Fibroblast of mammary gland (primary cell): ENCODE results near the gene SLC22A6.
"Not testable (repeated sequence)": the region's sequence is repeated elsewhere in the genome, so short reads cannot be mapped to it uniquely, and the experiment has no call there.

Source experiments
- DNase-seq: peaks from one replicate; pipeline ENCODE4 v3.0.0-alpha.2; 2010; ENCODE audit warnings: low read depth
- H3K4me3 ChIP-seq: 2 replicates; pipeline ENCODE4 v1.5.1; 2011; ENCODE audit warnings: low read depth, mild to moderate bottlenecking, low read length, moderate library complexity; ENCODE audit not compliant: control insufficient read depth
- TF ChIP-seq, protein P1 (sequence below): conservative IDR thresholded peaks from 2 replicates; pipeline ENCODE4 v1.5.1; 2011; ENCODE audit warnings: low read depth, low read length, inconsistent platforms; ENCODE audit not compliant: control insufficient read depth, insufficient read depth

The SLC22A6 gene

DNA sequence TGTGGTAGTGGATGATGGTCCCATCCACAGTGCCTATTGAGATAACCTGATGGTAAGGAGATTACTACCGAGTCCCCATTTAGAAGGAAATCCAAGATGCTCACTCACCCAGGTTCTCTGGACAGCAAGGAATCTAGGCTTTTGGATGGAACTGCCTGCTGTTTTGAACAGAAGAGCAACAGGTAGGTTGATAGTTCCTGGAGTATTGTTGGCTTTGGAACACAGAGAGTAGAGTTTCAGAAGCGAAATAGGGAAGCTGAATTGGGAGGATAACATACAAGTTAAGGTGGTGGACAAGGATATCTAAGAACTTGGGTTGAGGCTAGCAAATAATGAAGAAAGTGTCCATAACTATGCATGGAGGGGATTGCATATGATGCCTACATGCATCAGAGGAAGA is 27.6 kb downstream of the SLC22A6 start:
- TF ChIP-seq, protein P1, sequence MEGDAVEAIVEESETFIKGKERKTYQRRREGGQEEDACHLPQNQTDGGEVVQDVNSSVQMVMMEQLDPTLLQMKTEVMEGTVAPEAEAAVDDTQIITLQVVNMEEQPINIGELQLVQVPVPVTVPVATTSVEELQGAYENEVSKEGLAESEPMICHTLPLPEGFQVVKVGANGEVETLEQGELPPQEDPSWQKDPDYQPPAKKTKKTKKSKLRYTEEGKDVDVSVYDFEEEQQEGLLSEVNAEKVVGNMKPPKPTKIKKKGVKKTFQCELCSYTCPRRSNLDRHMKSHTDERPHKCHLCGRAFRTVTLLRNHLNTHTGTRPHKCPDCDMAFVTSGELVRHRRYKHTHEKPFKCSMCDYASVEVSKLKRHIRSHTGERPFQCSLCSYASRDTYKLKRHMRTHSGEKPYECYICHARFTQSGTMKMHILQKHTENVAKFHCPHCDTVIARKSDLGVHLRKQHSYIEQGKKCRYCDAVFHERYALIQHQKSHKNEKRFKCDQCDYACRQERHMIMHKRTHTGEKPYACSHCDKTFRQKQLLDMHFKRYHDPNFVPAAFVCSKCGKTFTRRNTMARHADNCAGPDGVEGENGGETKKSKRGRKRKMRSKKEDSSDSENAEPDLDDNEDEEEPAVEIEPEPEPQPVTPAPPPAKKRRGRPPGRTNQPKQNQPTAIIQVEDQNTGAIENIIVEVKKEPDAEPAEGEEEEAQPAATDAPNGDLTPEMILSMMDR = no peak
- no peak for DNase-seq
- no peak overlapping the region for H3K4me3 ChIP-seq

DNA sequence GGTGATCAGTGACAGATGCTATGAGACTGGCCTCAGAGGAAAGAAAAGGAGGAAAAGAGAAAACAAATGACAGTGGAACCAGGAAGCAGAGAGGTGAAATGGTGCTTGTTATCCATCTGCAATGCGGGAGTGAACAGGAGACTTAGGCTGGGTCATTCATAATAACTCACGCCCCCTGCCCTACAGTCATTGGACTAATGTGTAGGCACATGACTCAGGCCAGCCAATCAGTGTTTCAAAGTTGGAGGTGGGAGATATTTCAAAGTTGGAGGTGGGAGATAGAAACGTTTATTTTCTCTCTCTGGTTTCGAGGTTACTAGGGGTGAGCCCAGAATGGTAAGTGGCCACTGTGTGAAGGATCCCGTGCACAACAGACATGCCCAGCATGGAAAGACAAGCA is 30.3 kb downstream of the SLC22A6 start:
- DNase-seq = no peak
- no peak overlapping the region for H3K4me3 ChIP-seq
- TF ChIP-seq, protein P1 = no peak

DNA sequence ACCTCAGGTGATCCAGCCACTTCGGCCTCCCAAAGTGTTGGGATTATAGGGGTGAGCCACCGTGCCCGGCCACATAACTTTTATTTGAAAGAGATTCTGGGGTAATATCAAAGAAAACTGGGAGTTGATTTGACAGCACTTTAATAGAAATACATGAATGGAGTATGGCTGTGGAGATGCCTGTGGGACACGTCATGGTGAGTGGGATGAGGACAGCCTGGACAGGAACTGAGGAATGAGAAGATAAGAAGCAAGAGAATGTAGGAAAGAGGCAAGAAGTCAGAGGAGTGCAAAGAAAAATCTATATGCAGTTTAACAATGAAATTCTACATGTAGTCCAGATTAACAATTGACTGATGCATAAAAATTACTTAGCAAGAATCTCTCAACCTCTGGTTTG is 31.0 kb downstream of the SLC22A6 start:
- no peak overlapping the region for H3K4me3 ChIP-seq
- DNase-seq = peak; percentile 5
- TF ChIP-seq, protein P1 = no peak

DNA sequence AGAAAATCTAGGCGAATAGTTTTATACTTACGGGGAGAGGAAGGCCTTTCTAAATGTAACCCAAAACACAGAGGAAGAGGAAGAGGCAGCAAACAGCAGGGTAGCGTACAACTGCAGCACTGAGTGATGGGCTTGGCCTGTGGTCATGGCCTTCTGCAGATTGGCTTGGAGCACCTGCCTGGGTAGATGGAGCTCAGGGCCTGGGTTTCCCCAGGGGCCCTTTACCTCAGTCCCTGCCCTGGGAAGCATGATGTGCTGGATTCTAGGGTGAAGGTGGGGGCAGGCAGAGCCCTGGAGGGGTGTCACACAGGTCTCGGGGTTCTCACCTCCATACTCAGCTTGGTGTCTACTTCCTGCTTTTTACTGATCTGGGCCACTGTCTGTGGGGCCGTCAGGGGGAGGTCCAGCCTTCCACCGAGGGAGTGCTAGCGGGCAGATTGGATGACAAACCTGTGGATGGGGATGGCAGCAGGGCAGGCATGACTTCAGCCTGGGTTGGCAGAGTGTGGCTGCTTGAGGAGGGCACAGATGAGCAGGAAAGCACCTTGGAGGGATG is 35.9 kb downstream of the SLC22A6 start:
- H3K4me3 ChIP-seq = no peak overlapping the region
- DNase-seq = no peak
- TF ChIP-seq, protein P1 = no peak

DNA sequence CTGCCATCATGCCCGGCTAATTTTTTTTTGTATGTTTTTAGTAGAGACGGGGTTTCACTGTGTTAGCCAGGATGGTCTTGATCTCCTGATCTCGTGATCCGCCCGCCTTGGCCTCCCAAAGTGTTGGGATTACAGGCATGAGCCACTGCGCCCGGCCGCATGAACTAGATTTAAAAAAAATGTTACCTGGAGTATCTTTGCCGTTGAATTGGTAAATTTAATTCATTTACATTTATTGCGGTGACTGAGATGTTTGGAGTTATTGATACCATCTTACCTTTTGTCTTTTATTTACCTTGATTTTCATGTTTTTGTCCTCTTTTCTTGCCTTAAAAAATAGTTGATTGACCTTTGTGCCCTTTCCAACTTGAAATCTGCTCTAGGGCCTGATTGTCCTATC is 39.2 kb downstream of the SLC22A6 start:
- DNase-seq, H3K4me3 ChIP-seq: not testable (repeated sequence)

DNA sequence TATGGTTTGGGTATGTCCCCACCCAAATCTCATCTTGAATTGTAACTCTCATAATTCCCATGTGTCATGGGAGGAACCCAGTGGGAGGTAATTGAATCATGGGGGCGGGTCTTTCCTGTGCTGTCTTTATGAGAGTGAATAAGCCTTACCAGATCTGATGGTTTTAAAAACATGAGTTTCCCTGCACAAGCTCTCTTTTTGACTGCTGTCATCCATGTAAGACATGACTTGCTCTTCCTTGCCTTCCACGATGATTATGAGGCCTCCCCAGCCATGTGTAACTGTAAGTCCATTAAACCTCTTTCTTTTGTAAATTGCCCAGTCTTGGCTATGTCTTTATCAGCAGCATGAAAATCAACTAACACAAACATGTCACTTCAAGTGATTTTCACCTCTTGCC is 47.2 kb downstream of the SLC22A6 start:
- not testable (repeated sequence) for DNase-seq, H3K4me3 ChIP-seq

DNA sequence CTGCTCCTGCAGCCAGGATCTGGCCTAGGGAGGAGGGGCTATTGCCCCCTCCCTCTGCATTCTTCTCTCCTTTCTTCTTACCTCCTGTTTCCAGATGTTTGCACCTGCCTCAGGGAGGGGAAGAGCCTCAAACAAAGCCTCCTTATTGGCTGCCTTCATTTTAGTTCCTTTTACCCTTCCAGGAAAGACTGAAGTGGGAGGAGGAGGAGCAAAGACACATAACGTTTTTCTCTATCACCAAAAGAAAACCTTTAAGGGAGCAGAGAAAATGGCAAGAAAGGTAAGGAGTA is 50.3 kb downstream of the SLC22A6 start:
- TF ChIP-seq, protein P1 = no peak
- no peak overlapping the region for H3K4me3 ChIP-seq
- DNase-seq = no peak

DNA sequence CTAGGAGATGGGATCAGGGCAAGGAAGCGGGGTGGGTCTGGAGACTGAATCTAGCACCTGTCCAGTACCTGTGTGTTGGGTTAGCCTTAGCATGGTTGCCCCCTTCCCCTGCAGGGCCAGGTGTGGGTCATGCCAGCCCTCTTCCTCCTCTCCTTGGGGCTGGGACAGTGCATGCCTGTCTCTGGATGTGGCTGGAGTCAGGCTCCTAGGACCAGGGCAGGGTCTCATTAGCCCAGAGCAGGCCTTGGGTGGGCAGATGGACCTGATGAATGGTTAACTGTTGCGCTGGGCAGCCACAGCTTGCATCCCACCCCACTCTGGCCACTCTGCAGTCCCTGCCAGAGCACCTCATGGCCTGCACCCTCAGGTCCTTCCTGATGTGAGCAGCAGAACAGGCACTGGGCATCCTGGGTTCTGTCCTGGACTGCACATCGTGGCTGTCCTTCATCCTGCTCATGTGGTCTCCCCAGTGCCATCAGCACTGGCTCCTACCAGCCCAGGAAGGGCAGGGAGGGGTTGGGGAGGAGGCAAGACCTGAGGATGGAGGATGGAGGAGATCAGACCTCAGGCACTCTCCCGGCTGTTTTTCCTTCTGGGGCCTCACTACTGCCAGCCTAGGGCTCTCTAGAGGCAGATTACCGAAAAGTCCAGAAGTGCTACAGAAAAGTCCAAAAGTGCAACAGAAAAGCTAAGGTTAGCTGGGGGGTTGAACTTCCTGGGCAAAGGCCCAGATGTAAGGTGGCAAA is 50.8 kb downstream of the SLC22A6 start:
- no peak for DNase-seq
- TF ChIP-seq, protein P1 = no peak
- H3K4me3 ChIP-seq = no peak overlapping the region
